Peyer's patch (tissue), 4 donors: ENCODE data around the gene TBL1Y.

Source experiments
- POLR2A ChIP-seq, 2 donors: fragments of 450-650 bp; IDR thresholded peaks; one replicate each; pipeline ENCODE4 v1.5.1; 2017; ENCODE audit warnings: antibody characterized with exemption in 2 of 2, mild to moderate bottlenecking in 2 of 2, moderate library complexity in 2 of 2
- TF ChIP-seq, protein P1 (sequence below), 6 experiments: fragments of 450-650 bp in 4 of 6; fragments of 200-600 bp in 2 of 6; sonication (generic) in 1 of 6; IDR thresholded peaks; one replicate each; pipeline ENCODE4 v1.5.1; 2017 to 2019; ENCODE audit warnings: antibody characterized with exemption in 6 of 6, mild to moderate bottlenecking in 3 of 6, moderate library complexity in 1 of 6

DNA sequence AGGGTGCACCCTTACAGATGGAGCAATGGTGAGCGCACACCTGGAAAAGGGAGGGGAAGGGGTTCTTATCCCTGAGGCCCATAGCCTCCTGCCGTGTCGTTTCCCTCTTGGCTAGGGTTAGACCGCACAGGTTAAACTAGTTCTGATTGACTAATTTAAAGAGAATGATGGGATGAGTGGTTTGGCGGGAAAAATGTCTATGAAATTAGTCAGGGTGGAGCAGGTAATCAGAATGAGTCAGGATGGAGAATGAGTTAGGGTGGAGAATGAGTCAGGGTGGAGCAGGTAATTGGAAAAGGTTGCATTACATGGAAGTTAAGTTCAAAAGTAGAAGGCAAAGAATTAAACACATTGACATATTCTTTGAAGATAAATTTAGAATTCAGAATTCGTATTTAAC lies 196.7 kb downstream of the TBL1Y start:
- TF ChIP-seq, protein P1, sequence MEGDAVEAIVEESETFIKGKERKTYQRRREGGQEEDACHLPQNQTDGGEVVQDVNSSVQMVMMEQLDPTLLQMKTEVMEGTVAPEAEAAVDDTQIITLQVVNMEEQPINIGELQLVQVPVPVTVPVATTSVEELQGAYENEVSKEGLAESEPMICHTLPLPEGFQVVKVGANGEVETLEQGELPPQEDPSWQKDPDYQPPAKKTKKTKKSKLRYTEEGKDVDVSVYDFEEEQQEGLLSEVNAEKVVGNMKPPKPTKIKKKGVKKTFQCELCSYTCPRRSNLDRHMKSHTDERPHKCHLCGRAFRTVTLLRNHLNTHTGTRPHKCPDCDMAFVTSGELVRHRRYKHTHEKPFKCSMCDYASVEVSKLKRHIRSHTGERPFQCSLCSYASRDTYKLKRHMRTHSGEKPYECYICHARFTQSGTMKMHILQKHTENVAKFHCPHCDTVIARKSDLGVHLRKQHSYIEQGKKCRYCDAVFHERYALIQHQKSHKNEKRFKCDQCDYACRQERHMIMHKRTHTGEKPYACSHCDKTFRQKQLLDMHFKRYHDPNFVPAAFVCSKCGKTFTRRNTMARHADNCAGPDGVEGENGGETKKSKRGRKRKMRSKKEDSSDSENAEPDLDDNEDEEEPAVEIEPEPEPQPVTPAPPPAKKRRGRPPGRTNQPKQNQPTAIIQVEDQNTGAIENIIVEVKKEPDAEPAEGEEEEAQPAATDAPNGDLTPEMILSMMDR (IDR thresholded peaks at IDR 0.05): no peak
- no peak for TF ChIP-seq POLR2A (IDR thresholded peaks at IDR 0.05)
